SH-SY5Y (cell line): Measurements from ENCODE around the gene NHSL1.

Source experiments
- GATA2 ChIP-seq: IDR thresholded peaks from 2 replicates; pipeline ENCODE4 v1.6.1; 2011; ENCODE audit warnings: mild to moderate bottlenecking, low read depth, low read length
- GATA3 ChIP-seq: IDR thresholded peaks from 2 replicates; pipeline ENCODE4 v1.6.1; 2011; ENCODE audit warnings: low read depth, mild to moderate bottlenecking, low read length, moderate library complexity

Gene NHSL1

DNA sequence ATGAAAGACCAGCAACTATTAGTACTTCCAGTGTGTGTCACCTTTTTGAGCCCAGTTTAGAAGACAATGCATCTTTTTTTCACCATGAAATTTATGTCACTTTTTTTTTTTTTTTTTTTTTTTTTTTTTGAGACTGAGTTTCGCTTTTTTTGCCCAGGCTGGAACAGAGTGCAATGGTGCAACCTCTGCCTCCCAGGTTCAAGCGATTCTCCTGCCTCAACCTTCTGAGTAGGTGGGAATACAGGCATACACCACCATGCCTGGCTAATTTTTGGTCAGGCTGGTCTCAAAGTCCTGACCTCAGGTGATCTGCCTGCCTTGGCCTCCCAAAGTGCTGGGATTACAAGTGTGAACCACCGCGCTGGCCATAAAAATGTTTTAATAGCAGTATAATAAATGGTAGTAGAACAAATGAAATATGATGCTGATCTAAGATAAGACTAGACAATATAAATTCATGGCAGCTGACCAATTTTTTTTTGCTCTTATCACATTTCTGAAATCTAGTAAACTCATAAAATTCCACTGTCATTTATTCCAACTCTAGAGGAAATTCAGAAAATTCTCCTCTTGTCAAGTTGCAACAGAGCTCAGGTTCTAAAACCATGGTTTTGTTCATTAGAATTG is 21.3 kb downstream of the NHSL1 start:
- TF ChIP-seq GATA2 (no peak), GATA3 (no peak)

GRCh38 chr6:138476116-138476515 is 23.2 kb downstream of the NHSL1 start:
- TF ChIP-seq GATA3 = no peak
- no peak for TF ChIP-seq GATA2

- no peak for TF ChIP-seq GATA3
- no peak for TF ChIP-seq GATA2
Observed at GRCh38 chr6:138473144-138473543, 26.1 kb downstream of the NHSL1 start.

DNA sequence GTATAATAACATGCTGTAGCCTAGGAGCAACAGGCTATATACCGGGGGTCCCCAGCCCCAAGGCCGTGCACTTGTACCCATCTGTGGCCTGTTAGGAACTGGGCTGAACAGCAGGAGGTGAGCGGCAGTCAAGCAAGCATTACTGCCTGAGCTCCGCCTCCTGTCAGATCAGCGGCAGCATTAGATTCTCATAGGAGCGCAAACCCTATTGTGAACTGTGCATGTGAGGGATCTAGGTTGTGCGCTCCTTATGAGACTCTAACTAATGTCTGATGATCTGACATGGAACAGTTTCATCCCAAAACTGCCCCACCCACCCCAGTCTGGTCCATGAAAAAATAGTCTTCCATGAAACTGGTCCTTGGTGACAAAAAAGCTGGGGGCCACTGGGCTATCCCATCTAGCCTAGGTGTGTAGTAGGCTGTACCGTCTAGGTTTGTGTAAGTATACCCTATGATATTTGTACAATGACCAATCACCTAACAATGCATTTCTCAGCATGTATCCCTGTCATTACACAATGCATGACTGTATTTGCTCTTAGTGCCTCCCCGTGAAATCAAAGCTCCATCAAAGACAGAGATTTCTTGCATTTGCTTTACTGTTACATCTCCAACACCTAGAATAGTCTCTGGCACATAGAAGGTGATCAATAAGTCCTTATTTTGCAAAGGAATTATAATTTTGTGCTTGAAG is 30.8 kb downstream of the NHSL1 start:
- TF ChIP-seq GATA3 = no peak

DNA sequence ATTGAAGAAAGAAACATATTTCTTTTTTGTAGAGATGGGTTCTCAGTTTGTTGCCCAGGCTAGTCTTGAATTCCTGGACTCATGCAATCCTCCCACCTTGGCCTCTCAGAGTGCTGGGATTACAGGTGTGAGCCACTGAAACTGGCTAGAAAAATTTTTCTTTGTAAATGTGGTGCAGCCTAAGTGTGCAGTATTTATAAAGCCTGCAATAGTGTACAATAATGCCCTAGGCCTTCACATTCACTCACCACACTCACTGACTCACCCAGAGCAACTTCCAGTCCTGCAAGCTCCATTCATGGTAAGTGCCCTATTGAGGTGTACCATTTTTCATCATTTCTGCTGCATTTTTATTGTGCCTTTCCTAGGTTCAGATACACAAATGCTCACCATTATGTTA is 31.4 kb downstream of the NHSL1 start:
- TF ChIP-seq GATA2 (no peak), GATA3 (no peak)

DNA sequence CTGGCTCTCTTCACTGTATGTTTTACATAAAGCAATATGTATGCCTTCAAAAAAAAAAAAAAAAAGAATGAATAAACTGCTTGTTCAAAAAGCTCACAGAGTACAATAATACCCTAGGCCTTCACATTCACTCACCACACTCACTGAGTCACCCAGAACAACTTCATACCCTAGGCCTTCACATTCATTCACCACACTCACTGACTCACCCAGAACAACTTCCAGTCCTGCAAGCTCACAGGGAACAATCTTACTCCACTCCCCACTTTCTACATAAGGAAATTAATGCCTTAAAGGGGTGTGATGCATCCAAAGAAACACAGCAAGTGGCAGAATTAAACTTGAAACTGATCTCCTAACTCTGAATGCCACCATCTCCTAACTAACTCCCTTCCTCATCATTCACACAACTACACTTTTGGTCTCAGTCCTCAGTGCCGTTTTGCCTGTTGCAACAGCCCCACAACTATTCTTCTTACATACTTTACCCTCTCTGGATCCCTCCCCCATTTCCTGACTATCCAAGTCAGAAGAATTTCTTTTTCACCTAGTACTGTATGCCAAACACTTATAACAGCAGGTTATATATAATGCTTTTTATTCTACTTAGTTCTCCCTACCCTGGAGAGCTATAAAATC is 34.2 kb downstream of the NHSL1 start:
- TF ChIP-seq GATA2 = no peak
- TF ChIP-seq GATA3 = no peak

GRCh38 chr6:138464085-138464484 is 35.2 kb downstream of the NHSL1 start:
- TF ChIP-seq GATA2 (no peak), GATA3 (no peak)

DNA sequence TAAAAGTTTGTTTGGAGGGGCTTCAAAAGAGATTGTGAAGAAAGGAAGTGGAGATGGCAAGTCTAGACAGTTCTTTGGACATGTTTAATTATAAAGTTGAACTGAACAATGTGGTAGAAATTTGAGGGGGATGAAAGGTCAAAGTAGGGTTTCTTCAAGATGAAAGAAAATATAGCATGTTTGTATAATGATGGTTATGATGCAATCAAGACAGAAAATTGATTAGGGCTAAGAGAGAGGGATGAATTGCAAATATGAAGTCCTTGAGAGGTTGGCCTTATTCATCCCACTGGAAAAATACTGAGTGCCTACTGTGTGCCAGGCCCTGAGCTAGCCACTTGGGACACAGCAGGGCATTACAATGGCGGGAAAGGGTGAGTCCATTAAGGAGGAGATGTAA is 37.6 kb downstream of the NHSL1 start:
- TF ChIP-seq GATA2 (no peak), GATA3 (no peak)

GRCh38 chr6:138456401-138456790 is 42.9 kb downstream of the NHSL1 start:
- no peak for TF ChIP-seq GATA3
- no peak for TF ChIP-seq GATA2

DNA sequence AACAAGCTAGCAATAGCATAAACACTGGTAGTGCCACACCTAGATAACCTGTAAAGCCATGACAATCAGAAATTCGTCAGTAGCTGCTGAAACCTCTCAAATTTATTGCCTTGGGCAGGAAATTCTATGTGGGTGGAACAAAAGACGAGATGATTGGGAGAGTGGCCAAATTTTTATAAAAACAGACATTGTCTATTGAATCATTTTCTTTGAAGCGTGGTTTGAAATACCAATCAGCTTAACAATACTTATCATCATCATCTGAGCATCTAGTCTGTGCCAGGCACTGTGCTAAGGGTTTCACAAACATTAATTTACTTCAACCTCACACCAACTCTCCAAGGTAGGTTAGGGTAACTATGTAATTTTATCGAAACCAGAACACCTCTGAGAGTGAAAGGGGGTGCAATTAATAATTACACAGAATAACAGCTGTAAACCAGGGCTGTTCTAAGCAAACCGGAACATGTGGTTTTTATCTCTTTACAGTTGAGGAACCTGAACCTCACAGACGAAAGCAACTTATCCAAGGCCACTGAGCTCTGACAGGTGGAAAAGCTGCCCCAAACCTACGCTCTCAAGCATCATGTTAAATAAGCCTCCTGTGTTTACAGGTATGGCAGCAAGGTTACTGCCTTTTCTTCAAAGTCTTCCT is 43.4 kb downstream of the NHSL1 start:
- TF ChIP-seq GATA2 (no peak), GATA3 (no peak)

DNA sequence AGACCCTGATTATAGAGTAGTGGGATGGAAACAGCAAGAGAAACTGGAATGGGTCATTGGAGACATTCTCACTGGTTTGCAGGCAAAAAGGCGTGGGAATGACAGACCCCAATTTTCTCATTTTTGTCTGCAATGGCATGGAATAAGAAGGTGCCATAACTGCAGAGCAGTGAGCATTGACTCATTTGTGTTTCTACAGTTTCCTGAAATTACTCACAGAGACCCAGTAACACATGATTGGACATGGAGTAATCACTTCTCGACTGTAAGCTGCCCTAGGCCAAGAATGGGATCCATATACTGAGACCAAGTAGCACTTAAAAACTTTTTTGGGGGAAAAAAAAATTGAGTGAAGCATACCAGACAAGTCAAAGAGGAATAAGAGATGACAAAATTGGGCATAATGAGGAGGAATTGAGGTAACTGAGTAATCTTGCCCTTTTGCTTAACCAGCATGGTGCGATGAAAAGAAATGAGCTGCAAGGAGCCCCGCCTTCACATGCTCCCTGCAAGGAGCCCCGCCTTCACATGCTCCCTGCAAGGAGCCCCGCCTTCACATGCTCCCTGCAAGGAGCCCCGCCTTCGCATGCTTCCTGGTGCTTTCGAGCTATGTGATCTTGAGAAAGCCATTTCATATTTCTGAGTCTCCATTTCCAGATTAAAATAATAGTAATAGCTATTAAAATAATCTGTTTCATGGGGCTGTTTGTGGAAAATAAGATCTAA is 44.1 kb downstream of the NHSL1 start:
- no peak for TF ChIP-seq GATA3
- TF ChIP-seq GATA2 = no peak

DNA sequence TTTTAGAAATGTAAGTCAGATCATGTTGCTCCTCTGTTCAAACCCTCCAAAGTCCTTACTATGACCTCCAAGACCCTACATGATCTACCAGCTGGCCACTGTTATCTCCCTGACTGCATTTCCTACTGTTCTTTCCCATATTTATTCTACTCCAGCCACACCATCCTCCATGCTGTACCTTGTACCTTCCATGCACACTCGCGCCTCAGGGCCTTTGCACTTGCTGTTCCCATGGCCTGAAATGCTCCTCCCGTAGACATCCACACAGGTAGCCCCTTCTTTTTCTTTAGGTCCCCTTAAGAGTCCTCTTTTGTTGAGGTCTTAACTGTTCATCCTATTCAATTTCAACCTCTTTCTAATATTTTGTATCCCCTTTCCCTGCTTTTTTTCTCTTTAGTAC is 48.3 kb downstream of the NHSL1 start:
- TF ChIP-seq GATA2 (no peak), GATA3 (no peak)

DNA sequence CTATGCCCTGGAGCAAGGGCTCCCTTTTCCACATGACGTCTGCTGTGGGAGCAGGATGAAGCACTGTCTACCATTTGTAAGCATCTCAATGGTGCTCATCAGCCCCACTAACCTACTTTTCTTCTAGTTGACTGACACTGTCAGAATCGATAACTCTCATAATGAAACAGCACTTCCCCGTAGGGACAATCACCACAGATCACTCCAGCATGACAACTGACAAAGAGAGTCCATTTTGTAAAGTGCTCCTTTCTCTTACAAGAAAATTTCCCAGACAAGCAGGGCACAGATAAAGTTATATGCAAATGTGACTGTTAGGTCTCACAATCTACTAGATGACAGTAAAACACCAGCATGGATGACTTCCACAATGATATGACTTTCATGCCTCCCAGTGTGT is 48.8 kb downstream of the NHSL1 start:
- no peak for TF ChIP-seq GATA3
- TF ChIP-seq GATA2 = no peak

- no peak for TF ChIP-seq GATA3
- TF ChIP-seq GATA2 = no peak
Observed at GRCh38 chr6:138446821-138447220, 52.5 kb downstream of the NHSL1 start.
